A549 treated with AZD9567 at 1 μM for 4 hours (cell line): ENCODE data around the gene TMEM63A. TPM values are rescaled to one million over a fixed set of nuclear protein-coding genes. Genes with fewer than 3 reads are reported as not detected.

Source experiments
- total RNA-seq: library from RNA; stranded (reverse); fragments of 200-300 nt; extraction: Qiagen RNA extraction; gene quantifications from 5 replicates; pipeline ENCODE4 v1.2.3, GENCODE V29; 2022; ENCODE audit not compliant: insufficient read depth

Gene TMEM63A
- 5.2 to 6.5 TPM (median 5.3 TPM) in 5 replicates for total RNA-seq

DNA sequence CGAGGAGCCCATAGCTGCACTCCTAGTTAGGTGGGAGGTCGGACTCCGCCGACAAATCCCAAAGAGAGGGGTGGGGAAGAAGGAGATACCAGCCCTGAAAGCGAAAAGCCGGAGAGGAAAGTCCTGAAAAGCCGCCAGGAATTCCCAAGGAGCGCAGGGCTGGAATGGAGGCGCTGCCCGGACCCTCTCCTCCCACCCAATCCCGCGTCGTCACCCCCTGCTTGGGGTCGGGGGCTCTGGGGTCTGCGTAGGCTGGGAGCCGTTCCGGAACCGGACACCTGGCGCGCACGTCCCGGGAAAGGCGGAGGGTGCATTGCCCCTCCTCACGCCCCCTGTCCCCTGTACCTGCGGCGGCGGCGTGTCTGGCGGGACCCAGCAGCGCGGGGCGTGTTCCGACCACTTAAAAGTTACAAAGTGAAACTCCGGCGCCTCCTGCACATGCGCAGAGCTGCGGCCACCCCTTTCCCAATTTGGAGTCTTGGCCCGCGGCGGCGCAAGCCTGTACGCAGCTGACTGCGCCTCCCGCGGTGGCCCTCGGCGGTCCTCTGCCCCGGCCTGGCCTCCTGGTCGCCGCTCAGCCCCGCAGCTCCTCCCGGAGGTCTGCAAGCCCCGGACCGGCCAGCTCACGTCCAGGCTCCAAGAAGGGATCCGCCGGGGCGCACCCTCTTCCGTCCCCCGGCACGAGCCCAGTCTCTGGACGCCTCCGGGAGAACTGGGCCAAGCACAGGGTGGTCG is at the start of gene TMEM63A:
Gene TMEM63A, minus strand, starts transcription at position 422 of the 735 bp plus-strand sequence. CDS start 4,800 bp downstream, outside the sequence.

DNA sequence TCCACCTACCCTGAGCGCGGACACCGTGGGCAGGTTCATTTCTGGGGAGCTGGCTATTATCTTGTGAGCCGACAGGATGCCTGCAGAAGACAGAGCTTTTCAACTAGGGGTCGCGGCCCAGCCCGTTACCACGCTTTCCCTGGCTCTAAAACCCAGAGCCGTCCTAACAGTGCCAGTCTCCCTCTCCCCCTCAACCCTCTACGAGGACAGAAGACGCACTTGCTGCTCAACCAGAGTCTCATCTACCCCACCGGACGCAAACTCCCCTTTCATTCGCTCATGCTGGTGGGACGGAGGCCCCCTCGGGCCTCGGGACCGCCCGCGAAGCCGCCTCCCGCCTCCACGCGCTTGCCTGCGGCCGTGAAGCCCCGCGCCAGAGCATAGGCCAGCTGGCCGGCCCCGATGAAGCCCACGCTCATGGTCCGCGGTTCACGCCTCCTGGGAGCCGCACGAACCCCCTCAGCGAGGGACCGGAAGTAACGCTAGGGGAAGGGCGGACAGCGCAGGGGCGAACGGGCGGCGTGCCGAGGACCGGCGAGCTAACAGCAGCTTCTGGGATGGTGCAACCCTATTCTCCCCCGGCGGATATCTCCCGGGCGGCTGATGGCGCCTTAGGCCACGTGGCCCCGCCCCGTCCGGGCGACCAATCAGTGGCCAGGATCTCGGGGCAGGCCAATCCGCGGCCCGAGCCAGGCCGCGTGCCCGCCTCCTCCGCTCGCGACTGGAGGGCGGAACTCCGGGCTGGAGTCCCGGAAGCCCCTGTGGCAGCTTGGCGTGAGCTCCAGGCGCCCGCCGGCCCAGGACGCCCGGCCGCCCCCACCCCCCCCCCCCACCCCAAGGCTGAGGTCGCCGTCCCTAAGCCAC is 41.7 kb upstream of the TMEM63A start, which contains the start of gene PYCR2:
Gene PYCR2, minus strand, starts transcription at position 559 of the 864 bp plus-strand sequence. Its CDS starts 140 bp downstream, at position 419.

DNA sequence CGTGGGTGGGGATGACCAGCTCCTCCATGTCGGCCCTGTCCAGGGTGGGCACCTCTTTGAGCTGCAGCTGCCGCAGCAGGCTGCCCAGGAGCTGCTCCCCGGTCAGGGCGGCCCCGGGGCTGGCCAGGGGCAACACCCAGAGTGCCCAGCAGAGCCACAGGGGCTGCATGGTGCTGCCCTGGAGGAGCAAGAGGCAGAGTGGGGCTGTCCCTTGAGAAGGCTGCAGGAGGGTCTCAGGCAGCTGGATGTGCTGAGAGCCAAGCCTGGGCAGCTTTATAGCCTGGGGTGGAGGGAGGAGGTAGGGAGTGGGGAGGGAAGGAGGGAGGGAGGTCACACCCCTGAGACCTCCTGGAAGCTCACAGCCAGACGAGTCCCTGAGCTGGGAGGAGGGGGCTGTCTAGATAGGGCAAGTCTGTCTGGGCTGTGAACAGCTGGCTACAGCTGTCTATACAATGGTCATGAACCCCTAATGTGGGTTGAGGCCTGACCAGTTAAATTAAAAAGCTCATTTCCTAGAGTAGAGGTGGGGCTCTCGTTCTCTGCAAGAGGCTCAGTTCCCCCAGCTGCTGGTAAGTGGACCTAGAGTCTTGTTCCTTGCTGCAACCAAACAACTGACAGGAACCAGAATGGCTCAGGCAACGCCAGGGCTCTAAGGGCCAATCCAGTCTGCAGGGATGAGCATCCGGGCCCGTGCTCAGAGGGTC is 6.9 kb upstream of the TMEM63A start, which contains the start of gene LEFTY1:
Gene LEFTY1, minus strand, starts transcription at position 249 of the 704 bp plus-strand sequence. Its CDS starts 80 bp downstream, at position 169.

GRCh38 chr1:225809842-225810578 is 72.2 kb downstream of the TMEM63A start, which contains the start of gene EPHX1:
Gene EPHX1, plus strand, starts transcription at chr1:225810124. Its CDS starts 18,606 bp downstream, at chr1:225828730.

Other genes with a start within 250 kb of the TMEM63A start
- gene ENAH, start 229.3 kb downstream of the TMEM63A start, total RNA-seq: 60.6 to 83.2 TPM (median 76.0 TPM) in 5 replicates
- 234 to 517 TPM (median 255 TPM) in 5 replicates for gene SRP9, start 104.6 kb downstream of the TMEM63A start, total RNA-seq
- gene EPHX1, start 72.3 kb downstream of the TMEM63A start, total RNA-seq: 193 to 297 TPM (median 215 TPM) in 5 replicates
- gene LEFTY1, start 6.8 kb upstream of the TMEM63A start, total RNA-seq: 0.55 to 1.2 TPM (median 0.95 TPM) in 4 of 5 replicates, not detected in the other
- 53.6 to 63.4 TPM (median 57.8 TPM) in 5 replicates for gene PYCR2, start 41.9 kb upstream of the TMEM63A start, total RNA-seq
- gene LEFTY2, start 58.8 kb upstream of the TMEM63A start, total RNA-seq: 0.13 to 0.25 TPM (median 0.15 TPM) in 3 of 5 replicates, not detected in the others
- gene SDE2, start 117.0 kb upstream of the TMEM63A start, total RNA-seq: 6.8 to 10.6 TPM (median 7.6 TPM) in 5 replicates
- 407 to 479 TPM (median 458 TPM) in 5 replicates for gene H3-3A, start 180.3 kb upstream of the TMEM63A start, total RNA-seq